Breast epithelium (tissue), 3 donors: Measurements from ENCODE around the gene EP300.

Source experiments
- CTCF ChIP-seq, 3 donors: fragments of 450-650 bp; IDR thresholded peaks; one replicate each; pipeline ENCODE4 v1.5.1; 2016 to 2017; ENCODE audit warnings: antibody characterized with exemption in 3 of 3, mild to moderate bottlenecking in 3 of 3, moderate library complexity in 3 of 3
- POLR2A ChIP-seq: fragments of 450-650 bp; IDR thresholded peaks from one replicate; pipeline ENCODE4 v1.6.1; 2016; ENCODE audit warnings: antibody characterized with exemption, mild to moderate bottlenecking, moderate library complexity

GRCh38 chr22:41096391-41096790, 4.0 kb downstream of the EP300 start:
- TF ChIP-seq CTCF (IDR thresholded peaks at IDR 0.05), result no peak
- TF ChIP-seq POLR2A, result no peak
